Glutamatergic neuron (in vitro differentiated cells): ENCODE measurements around the gene ADCYAP1R1. TPM values are rescaled to one million over a fixed set of nuclear protein-coding genes. Genes with fewer than 3 reads are reported as not detected.

Source experiments
- DNase-seq: peaks from one replicate; pipeline ENCODE4 v3.0.0; 2022
- H3K27ac Mint-ChIP-seq: one replicate; pipeline ENCODE4 v1.8.0; 2020; ENCODE audit warnings: mild to moderate bottlenecking, mixed read lengths, inconsistent platforms; ENCODE audit not compliant: unreplicated experiment
- H3K27me3 Mint-ChIP-seq: one replicate; pipeline ENCODE4 v1.8.0; 2020; ENCODE audit warnings: mild to moderate bottlenecking, moderate library complexity, mixed read lengths, inconsistent platforms; ENCODE audit not compliant: unreplicated experiment
- H3K36me3 Mint-ChIP-seq: one replicate; pipeline ENCODE4 v1.8.0; 2020; ENCODE audit warnings: mild to moderate bottlenecking, mixed read lengths, inconsistent platforms; ENCODE audit not compliant: unreplicated experiment
- H3K4me1 Mint-ChIP-seq: one replicate; pipeline ENCODE4 v1.8.0; 2020; ENCODE audit warnings: mild to moderate bottlenecking, low read depth, mixed read lengths, inconsistent platforms; ENCODE audit not compliant: unreplicated experiment
- H3K4me3 Mint-ChIP-seq: one replicate; pipeline ENCODE4 v1.8.0; 2020; ENCODE audit warnings: mild to moderate bottlenecking, mixed read lengths, inconsistent platforms; ENCODE audit not compliant: unreplicated experiment
- H3K9me3 Mint-ChIP-seq: one replicate; pipeline ENCODE4 v1.8.0; 2020; ENCODE audit warnings: mild to moderate bottlenecking, moderate library complexity, mixed read lengths, inconsistent platforms; ENCODE audit not compliant: unreplicated experiment
- CTCF ChIP-seq: fragments of 200-600 bp; sonication (generic); IDR thresholded peaks from one replicate; pipeline ENCODE4 v1.5.0; 2021; ENCODE audit not compliant: partially characterized antibody, unreplicated experiment
- total RNA-seq: library from RNA; stranded (reverse); fragmentation: NEBNext Ultra II Directional; extraction: Animal tissue kit (Norgen Biotek cat#: 25700); gene quantifications from one replicate; pipeline ENCODE4 v1.2.1, GENCODE V29; 2021; ENCODE audit not compliant: unreplicated experiment

The ADCYAP1R1 gene
- total RNA-seq, 1 donor from 2014 or later = 0.71 TPM

GRCh38 chr7:31007634-31008033 lies 44.5 kb upstream of the ADCYAP1R1 start:
- Mint-ChIP-seq H3K4me1 (peaks cover 17% of the 10 kb centered on the region), H3K36me3 (peaks cover 9% of the 10 kb centered on the region), H3K27me3 (peaks cover 2% of the 10 kb centered on the region), H3K4me3 (no peak overlapping the region), H3K9me3 (peaks cover 1% of the 10 kb centered on the region), H3K27ac (no peak overlapping the region)
- DNase-seq = no peak
- TF ChIP-seq CTCF = no peak

DNA sequence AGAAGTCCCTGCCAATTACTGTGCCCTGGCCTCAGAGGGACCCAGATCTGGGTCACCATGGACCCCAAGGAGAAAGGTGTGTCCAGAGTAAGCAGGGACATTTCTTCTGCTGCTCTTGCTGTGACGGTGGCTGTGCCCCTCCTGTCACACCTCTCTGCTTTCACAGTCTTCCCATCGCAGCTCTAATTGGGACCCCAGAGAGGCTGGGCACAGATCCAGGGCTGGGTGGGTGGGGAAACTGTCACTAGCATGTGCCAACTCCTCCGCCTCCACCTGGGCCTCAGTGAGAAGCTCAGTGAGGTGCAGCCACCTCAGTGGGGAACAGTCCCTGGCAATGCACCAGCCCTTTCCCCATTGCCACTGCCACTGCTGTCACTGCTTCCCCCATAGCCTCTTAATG lies 37.3 kb upstream of the ADCYAP1R1 start:
- TF ChIP-seq CTCF = no peak
- no peak for DNase-seq
- H3K4me1 Mint-ChIP-seq = peaks cover 2% of the 10 kb centered on the region
- peaks cover 2% of the 10 kb centered on the region for H3K9me3 Mint-ChIP-seq
- peaks cover 8% of the 10 kb centered on the region for H3K27me3 Mint-ChIP-seq
- H3K27ac Mint-ChIP-seq = no peak overlapping the region
- no peak overlapping the region for H3K4me3 Mint-ChIP-seq
- H3K36me3 Mint-ChIP-seq = peaks cover 9% of the 10 kb centered on the region

DNA sequence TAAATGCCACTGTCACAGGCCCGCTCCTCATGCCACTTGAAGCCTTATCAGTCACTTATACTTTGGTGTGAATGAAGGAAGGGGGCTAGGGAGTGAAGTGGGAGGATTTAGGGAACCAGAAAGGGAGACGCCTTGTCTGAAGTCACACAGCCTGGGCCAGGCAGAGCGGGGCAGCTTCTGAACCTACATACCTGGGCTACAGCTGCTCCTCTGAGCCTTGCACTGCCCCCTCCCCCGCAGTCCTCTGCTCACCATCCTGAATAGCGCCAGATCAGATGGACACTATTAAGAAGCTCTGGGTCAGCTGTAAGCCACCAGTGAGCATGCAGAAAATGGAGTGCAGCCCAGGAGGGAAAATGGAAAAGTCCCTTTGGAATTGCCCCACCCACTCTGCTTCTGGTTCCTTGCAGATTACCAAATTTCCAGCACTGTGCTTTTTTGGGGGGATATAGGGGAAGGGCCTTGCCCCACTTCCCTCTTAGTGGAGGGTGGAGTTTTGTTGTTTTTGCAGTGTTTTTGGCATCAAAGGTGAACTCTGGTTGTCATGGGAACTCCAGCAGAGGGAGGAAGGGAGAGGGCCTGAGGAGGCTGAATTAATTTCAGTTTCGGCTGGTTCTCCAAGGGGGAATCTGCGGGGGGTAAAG lies 35.0 kb upstream of the ADCYAP1R1 start:
- no peak for TF ChIP-seq CTCF
- no peak for DNase-seq
- Mint-ChIP-seq H3K27ac (no peak overlapping the region), H3K36me3 (no peaks in the 10 kb centered on the region), H3K4me3 (no peak overlapping the region), H3K9me3 (peaks cover 5% of the 10 kb centered on the region), H3K27me3 (peaks cover 13% of the 10 kb centered on the region), H3K4me1 (peaks cover 2% of the 10 kb centered on the region)

DNA sequence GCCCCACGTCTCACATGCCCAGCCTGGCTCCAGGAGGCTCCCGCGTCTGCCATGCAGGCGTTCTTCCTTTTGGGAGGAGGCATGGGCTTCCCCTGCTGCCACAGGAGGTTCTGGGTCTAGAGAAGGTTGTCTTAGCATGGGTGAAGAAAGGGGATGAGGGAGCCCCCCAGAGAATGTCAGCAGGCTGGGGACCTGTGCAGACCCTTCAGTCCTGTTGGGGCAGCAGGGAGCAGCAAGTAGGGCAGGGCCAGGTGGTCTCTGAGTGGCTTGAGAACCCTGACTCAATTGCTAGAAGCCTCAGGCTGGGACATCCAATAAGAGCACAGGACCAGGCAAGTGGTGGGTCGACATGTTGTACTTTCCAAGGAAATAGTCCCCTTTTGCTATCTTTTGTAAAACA lies 34.4 kb upstream of the ADCYAP1R1 start:
- Mint-ChIP-seq H3K4me1 (peaks cover 2% of the 10 kb centered on the region), H3K9me3 (peaks cover 6% of the 10 kb centered on the region), H3K4me3 (no peak overlapping the region), H3K27me3 (peaks cover 13% of the 10 kb centered on the region), H3K36me3 (no peaks in the 10 kb centered on the region), H3K27ac (no peak overlapping the region)
- DNase-seq = no peak
- no peak for TF ChIP-seq CTCF

GRCh38 chr7:31019509-31019908 lies 32.6 kb upstream of the ADCYAP1R1 start:
- DNase-seq = no peak
- Mint-ChIP-seq H3K36me3 (no peaks in the 10 kb centered on the region), H3K4me3 (no peak overlapping the region), H3K4me1 (peaks cover 2% of the 10 kb centered on the region), H3K9me3 (peaks cover 3% of the 10 kb centered on the region), H3K27me3 (peaks cover 16% of the 10 kb centered on the region), H3K27ac (no peak overlapping the region)
- no peak for TF ChIP-seq CTCF
